ENCODE results near the gene POLR3A. TPM values are rescaled to one million over a fixed set of nuclear protein-coding genes. Genes with fewer than 3 reads are reported as not detected.

POLR3A gene
- total RNA-seq, 2 experiments from 2014 or later: 16.3 to 21.5 TPM

- CTCF ChIA-PET (ENCODE audit: unreplicated experiment): no interaction called here
- H3K9me3 ChIP-seq (ENCODE audit: low read length): no peaks in the 10 kb centered on the region
- no peak overlapping the region for H3K27ac ChIP-seq (ENCODE audit: low read depth, low read length, poor library complexity, severe bottlenecking)
- H3K9me2 ChIP-seq (ENCODE audit: insufficient read depth, low read length): no peaks in the 10 kb centered on the region
- H3K4me1 ChIP-seq (ENCODE audit: insufficient read depth, low read length, poor library complexity, severe bottlenecking): no peaks in the 10 kb centered on the region
- BruUV-seq (replicated peaks): no TSS peak
- no peaks in the 10 kb centered on the region for H4K20me1 ChIP-seq (ENCODE audit: insufficient read depth, low read length)
- no peaks in the 10 kb centered on the region for H3K79me2 ChIP-seq (ENCODE audit: insufficient read depth, low read depth, low read length)
- H2AFZ ChIP-seq (ENCODE audit: low read length): no peak overlapping the region
- no peaks in the 10 kb centered on the region for H3K36me3 ChIP-seq (ENCODE audit: insufficient read depth, low read length)
- DNase-seq (ENCODE audit: low spot score): no peak
- H3K4me3 ChIP-seq (ENCODE audit: low read depth, low read length, poor library complexity, severe bottlenecking): no peak overlapping the region
- no peak for TF ChIP-seq CTCF (conservative IDR thresholded peaks at IDR 0.05; ENCODE audit: low read length)
- TF ChIP-seq EZH2phosphoT487 (IDR thresholded peaks at IDR 0.05; ENCODE audit: borderline replicate concordance, low read depth, low read length): no peak
- H3K4me2 ChIP-seq (ENCODE audit: low read length): no peak overlapping the region
- intact Hi-C loops (cut with micrococcal nuclease; ENCODE audit: unreplicated experiment): no loop called here
- POLR2A ChIA-PET: no interaction called here
These were observed 33.9 kb upstream of the POLR3A start for GRCh38 chr10:78063236-78063635.

GRCh38 chr10:78062296-78062695 is 33.0 kb upstream of the POLR3A start:
- H3K79me2 ChIP-seq (ENCODE audit: insufficient read depth, low read depth, low read length): no peaks in the 10 kb centered on the region
- no peak overlapping the region for H3K27ac ChIP-seq (ENCODE audit: low read depth, low read length, poor library complexity, severe bottlenecking)
- H3K9me3 ChIP-seq (ENCODE audit: low read length): no peaks in the 10 kb centered on the region
- BruUV-seq (replicated peaks): no TSS peak
- no peaks in the 10 kb centered on the region for H3K9me2 ChIP-seq (ENCODE audit: insufficient read depth, low read length)
- H3K36me3 ChIP-seq (ENCODE audit: insufficient read depth, low read length): no peaks in the 10 kb centered on the region
- no peak overlapping the region for H3K4me3 ChIP-seq (ENCODE audit: low read depth, low read length, poor library complexity, severe bottlenecking)
- DNase-seq (ENCODE audit: low spot score): no peak
- no peaks in the 10 kb centered on the region for H3K4me1 ChIP-seq (ENCODE audit: insufficient read depth, low read length, poor library complexity, severe bottlenecking)
- intact Hi-C loops (cut with micrococcal nuclease; ENCODE audit: unreplicated experiment): no loop called here
- POLR2A ChIA-PET: no interaction called here
- no peak overlapping the region for H3K4me2 ChIP-seq (ENCODE audit: low read length)
- TF ChIP-seq EZH2phosphoT487 (IDR thresholded peaks at IDR 0.05; ENCODE audit: borderline replicate concordance, low read depth, low read length) (no peak), CTCF (conservative IDR thresholded peaks at IDR 0.05; ENCODE audit: low read length) (no peak)
- H2AFZ ChIP-seq (ENCODE audit: low read length): no peak overlapping the region
- CTCF ChIA-PET (ENCODE audit: unreplicated experiment): interaction anchor here (0.6 kb wide), 1 partner anchor 29 kb away, joined by 4 read pairs; the partner anchor contains the start of gene RPS24
- no peaks in the 10 kb centered on the region for H4K20me1 ChIP-seq (ENCODE audit: insufficient read depth, low read length)

- Histone ChIP-seq H3K9me2 (ENCODE audit: insufficient read depth, low read length) (no peaks in the 10 kb centered on the region), H3K9me3 (ENCODE audit: low read length) (no peaks in the 10 kb centered on the region), H3K4me2 (ENCODE audit: low read length) (no peak overlapping the region), H3K27ac (ENCODE audit: low read depth, low read length, poor library complexity, severe bottlenecking) (no peak overlapping the region), H4K20me1 (ENCODE audit: insufficient read depth, low read length) (no peaks in the 10 kb centered on the region), H3K4me3 (ENCODE audit: low read depth, low read length, poor library complexity, severe bottlenecking) (no peak overlapping the region), H3K79me2 (ENCODE audit: insufficient read depth, low read depth, low read length) (no peaks in the 10 kb centered on the region), H3K4me1 (ENCODE audit: insufficient read depth, low read length, poor library complexity, severe bottlenecking) (no peaks in the 10 kb centered on the region), H3K36me3 (ENCODE audit: insufficient read depth, low read length) (no peaks in the 10 kb centered on the region), H2AFZ (ENCODE audit: low read length) (no peak overlapping the region)
- intact Hi-C loops (cut with micrococcal nuclease; ENCODE audit: unreplicated experiment): no loop called here
- DNase-seq (ENCODE audit: low spot score): no peak
- POLR2A ChIA-PET: no interaction called here
- BruUV-seq (replicated peaks): no TSS peak
- CTCF ChIA-PET (ENCODE audit: unreplicated experiment): no interaction called here
- TF ChIP-seq CTCF (conservative IDR thresholded peaks at IDR 0.05; ENCODE audit: low read length) (no peak), EZH2phosphoT487 (IDR thresholded peaks at IDR 0.05; ENCODE audit: borderline replicate concordance, low read depth, low read length) (no peak)
These were observed 30.8 kb upstream of the POLR3A start for GRCh38 chr10:78059906-78060702.

All from OCI-LY7 (cell line).